ENCODE measurements around the gene RAPGEF1. TPM values are rescaled to one million over a fixed set of nuclear protein-coding genes. Genes with fewer than 3 reads are reported as not detected.
"Not testable (repeated sequence)": the region's sequence is repeated elsewhere in the genome, so short reads cannot be mapped to it uniquely, and the experiment has no call there.

RAPGEF1 gene
- total RNA-seq, 1 donor: 119 TPM

- Histone ChIP-seq H3K9me3 (ENCODE audit: low read depth, low read length) (no peaks in the 10 kb centered on the region), H3K4me3 (ENCODE audit: low read length) (no peak overlapping the region), H3K4me1 (ENCODE audit: insufficient read depth, low read length) (peaks cover 7% of the 10 kb centered on the region), H3K27me3 (ENCODE audit: insufficient read depth, low read length) (peaks cover 4% of the 10 kb centered on the region)
These were observed 22.6 kb upstream of the RAPGEF1 start for GRCh38 chr9:131762356-131762932.

- Histone ChIP-seq H3K4me3 (ENCODE audit: low read length) (no peak overlapping the region), H3K9me3 (ENCODE audit: low read depth, low read length) (no peaks in the 10 kb centered on the region), H3K4me1 (ENCODE audit: insufficient read depth, low read length) (peaks cover 7% of the 10 kb centered on the region), H3K27me3 (ENCODE audit: insufficient read depth, low read length) (peaks cover 6% of the 10 kb centered on the region)
These were observed 19.3 kb upstream of the RAPGEF1 start for GRCh38 chr9:131759017-131759647.

- no peaks in the 10 kb centered on the region for H3K9me3 ChIP-seq (ENCODE audit: low read depth, low read length)
- H3K27me3 ChIP-seq (ENCODE audit: insufficient read depth, low read length): peaks cover 6% of the 10 kb centered on the region
- peaks cover 5% of the 10 kb centered on the region for H3K4me1 ChIP-seq (ENCODE audit: insufficient read depth, low read length)
- H3K4me3 ChIP-seq (ENCODE audit: low read length): no peak overlapping the region
These were observed 17.7 kb upstream of the RAPGEF1 start for GRCh38 chr9:131757549-131757948.

GRCh38 chr9:131755541-131756198 lies 15.8 kb upstream of the RAPGEF1 start:
- no peaks in the 10 kb centered on the region for H3K9me3 ChIP-seq (ENCODE audit: low read depth, low read length)
- peaks cover 6% of the 10 kb centered on the region for H3K27me3 ChIP-seq (ENCODE audit: insufficient read depth, low read length)
- no peaks in the 10 kb centered on the region for H3K4me1 ChIP-seq (ENCODE audit: insufficient read depth, low read length)
- H3K4me3 ChIP-seq (ENCODE audit: low read length): no peak overlapping the region

GRCh38 chr9:131754846-131755245 lies 15.0 kb upstream of the RAPGEF1 start:
- Histone ChIP-seq H3K9me3 (ENCODE audit: low read depth, low read length) (no peaks in the 10 kb centered on the region), H3K27me3 (ENCODE audit: insufficient read depth, low read length) (peaks cover 6% of the 10 kb centered on the region), H3K4me3 (ENCODE audit: low read length) (no peak overlapping the region), H3K4me1 (ENCODE audit: insufficient read depth, low read length) (no peaks in the 10 kb centered on the region)

- not testable (repeated sequence) for H3K9me3 ChIP-seq (ENCODE audit: low read depth, low read length); H3K4me3 ChIP-seq (ENCODE audit: low read length); H3K4me1 ChIP-seq (ENCODE audit: insufficient read depth, low read length); H3K27me3 ChIP-seq (ENCODE audit: insufficient read depth, low read length)
These were observed 13.9 kb upstream of the RAPGEF1 start for GRCh38 chr9:131753751-131754150.

- Histone ChIP-seq H3K4me1 (ENCODE audit: insufficient read depth, low read length) (no peaks in the 10 kb centered on the region), H3K9me3 (ENCODE audit: low read depth, low read length) (no peaks in the 10 kb centered on the region), H3K27me3 (ENCODE audit: insufficient read depth, low read length) (peaks cover 3% of the 10 kb centered on the region), H3K4me3 (ENCODE audit: low read length) (no peak overlapping the region)
These were observed 12.5 kb upstream of the RAPGEF1 start for GRCh38 chr9:131752231-131752884.

- peaks cover 17% of the 10 kb centered on the region for H3K4me1 ChIP-seq (ENCODE audit: insufficient read depth, low read length)
- no peaks in the 10 kb centered on the region for H3K9me3 ChIP-seq (ENCODE audit: low read depth, low read length)
- H3K4me3 ChIP-seq (ENCODE audit: low read length): no peak overlapping the region
- H3K27me3 ChIP-seq (ENCODE audit: insufficient read depth, low read length): no peaks in the 10 kb centered on the region
These were observed 8.6 kb upstream of the RAPGEF1 start for GRCh38 chr9:131748411-131748955.

GRCh38 chr9:131747352-131747751 lies 7.5 kb upstream of the RAPGEF1 start:
- H3K27me3 ChIP-seq (ENCODE audit: insufficient read depth, low read length): no peaks in the 10 kb centered on the region
- H3K4me3 ChIP-seq (ENCODE audit: low read length): no peak overlapping the region
- H3K4me1 ChIP-seq (ENCODE audit: insufficient read depth, low read length): peaks cover 23% of the 10 kb centered on the region
- no peaks in the 10 kb centered on the region for H3K9me3 ChIP-seq (ENCODE audit: low read depth, low read length)

- Histone ChIP-seq H3K4me1 (ENCODE audit: insufficient read depth, low read length) (peaks cover 23% of the 10 kb centered on the region), H3K27me3 (ENCODE audit: insufficient read depth, low read length) (no peaks in the 10 kb centered on the region), H3K9me3 (ENCODE audit: low read depth, low read length) (no peaks in the 10 kb centered on the region), H3K4me3 (ENCODE audit: low read length) (no peak overlapping the region)
These were observed 5.7 kb upstream of the RAPGEF1 start for GRCh38 chr9:131745610-131746009.

- no peaks in the 10 kb centered on the region for H3K27me3 ChIP-seq (ENCODE audit: insufficient read depth, low read length)
- H3K4me1 ChIP-seq (ENCODE audit: insufficient read depth, low read length): peaks cover 28% of the 10 kb centered on the region
- no peak overlapping the region for H3K4me3 ChIP-seq (ENCODE audit: low read length)
- no peaks in the 10 kb centered on the region for H3K9me3 ChIP-seq (ENCODE audit: low read depth, low read length)
These were observed 4.9 kb upstream of the RAPGEF1 start for GRCh38 chr9:131744720-131745201.

GRCh38 chr9:131744171-131744719 lies 4.4 kb upstream of the RAPGEF1 start:
- peaks cover 28% of the 10 kb centered on the region for H3K4me1 ChIP-seq (ENCODE audit: insufficient read depth, low read length)

GRCh38 chr9:131743501-131743900 lies 3.6 kb upstream of the RAPGEF1 start:
- Histone ChIP-seq H3K4me3 (ENCODE audit: low read length) (no peak overlapping the region), H3K27me3 (ENCODE audit: insufficient read depth, low read length) (no peaks in the 10 kb centered on the region), H3K9me3 (ENCODE audit: low read depth, low read length) (no peaks in the 10 kb centered on the region), H3K4me1 (ENCODE audit: insufficient read depth, low read length) (peaks cover 34% of the 10 kb centered on the region)

More at GRCh38 chr9:131744171-131744719, 4.4 kb upstream of the RAPGEF1 start:
- Histone ChIP-seq H3K27me3 (ENCODE audit: insufficient read depth, low read length) (no peaks in the 10 kb centered on the region), H3K9me3 (ENCODE audit: low read depth, low read length) (no peaks in the 10 kb centered on the region), H3K4me3 (ENCODE audit: low read length) (no peak overlapping the region)

GRCh38 chr9:131743096-131743495 lies 3.2 kb upstream of the RAPGEF1 start:
- Histone ChIP-seq H3K27me3 (ENCODE audit: insufficient read depth, low read length) (no peaks in the 10 kb centered on the region), H3K9me3 (ENCODE audit: low read depth, low read length) (no peaks in the 10 kb centered on the region), H3K4me1 (ENCODE audit: insufficient read depth, low read length) (peaks cover 38% of the 10 kb centered on the region), H3K4me3 (ENCODE audit: low read length) (no peak overlapping the region)

- Histone ChIP-seq H3K4me1 (ENCODE audit: insufficient read depth, low read length) (peaks cover 60% of the 10 kb centered on the region), H3K9me3 (ENCODE audit: low read depth, low read length) (no peaks in the 10 kb centered on the region), H3K27me3 (ENCODE audit: insufficient read depth, low read length) (no peaks in the 10 kb centered on the region)
These were observed 1.0 kb upstream of the RAPGEF1 start for GRCh38 chr9:131740898-131741297.

More at GRCh38 chr9:131740898-131741297, 1.0 kb upstream of the RAPGEF1 start:
- no peak overlapping the region for H3K4me3 ChIP-seq (ENCODE audit: low read length)
